HG03521 (cell line): Measurements from ENCODE around the gene JAGN1.
"Not testable (repeated sequence)": the region's sequence is repeated elsewhere in the genome, so short reads cannot be mapped to it uniquely, and the experiment has no call there.

Experiments used
- ATAC-seq: cut with Tn5 transposase; IDR thresholded peaks from one replicate; pipeline ENCODE4 v1.9.1; 2021; ENCODE audit warnings: mild to moderate bottlenecking, moderate library complexity; ENCODE audit not compliant: unreplicated experiment

JAGN1 gene

GRCh38 chr3:9866639-9867038 is 23.8 kb upstream of the JAGN1 start:
- no peak for ATAC-seq

DNA sequence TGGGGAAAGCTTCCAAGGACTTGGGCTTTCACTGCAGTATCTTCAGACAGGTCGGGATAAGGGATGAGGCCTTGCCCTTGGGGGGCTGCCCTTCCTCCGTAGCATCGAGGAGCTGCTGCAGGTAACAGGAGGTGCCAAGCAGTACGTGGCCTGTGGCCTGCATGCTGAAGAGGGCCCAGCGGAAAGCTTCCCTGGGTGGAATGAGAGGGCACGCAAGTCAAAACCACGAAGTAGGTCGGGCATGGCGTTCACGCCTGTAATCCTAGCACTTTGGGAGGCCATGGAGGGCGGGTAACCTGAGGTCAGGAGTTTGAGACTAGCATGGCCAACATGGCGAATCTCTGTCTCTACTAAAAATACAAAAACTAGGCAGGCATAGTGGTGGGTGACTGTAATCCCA is 23.3 kb upstream of the JAGN1 start:
- ATAC-seq = no peak

DNA sequence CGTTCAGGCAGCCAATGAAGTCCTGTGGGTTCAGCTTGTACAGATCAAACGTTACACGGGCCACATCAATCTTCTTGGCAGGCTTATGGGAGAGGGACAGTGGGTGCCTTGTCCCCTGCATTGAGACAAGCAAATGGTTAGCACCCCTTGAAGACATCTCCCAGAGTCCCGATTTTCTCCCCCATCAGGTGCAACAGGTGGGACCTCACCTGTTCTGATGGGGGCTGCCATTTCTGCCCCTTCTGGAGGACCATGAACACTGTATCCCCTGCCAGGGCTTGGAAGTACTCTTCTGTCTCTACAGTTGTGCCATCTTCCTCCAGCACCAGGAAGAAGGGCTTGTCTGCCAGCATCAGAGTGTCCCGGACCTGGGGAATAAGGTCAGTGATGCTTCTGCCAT is 20.5 kb upstream of the JAGN1 start:
- no peak for ATAC-seq

DNA sequence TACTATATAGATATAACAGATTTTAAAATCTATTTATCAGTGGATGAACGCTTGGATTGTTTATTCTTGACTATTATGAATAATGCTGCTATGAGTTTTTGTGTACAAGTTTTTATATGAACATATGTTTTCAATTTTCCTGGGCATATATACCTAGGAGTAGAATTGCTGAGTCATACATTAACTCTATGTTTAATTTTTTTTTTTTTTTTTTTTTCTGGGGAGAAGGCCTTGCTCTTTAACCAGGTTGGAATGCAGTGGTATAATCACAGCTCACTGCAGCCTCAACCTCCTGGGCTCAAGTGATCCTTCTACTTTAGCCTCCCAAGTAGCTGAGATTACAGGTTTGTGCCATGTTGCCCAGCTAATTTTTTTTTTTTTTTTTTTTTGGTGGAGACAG is 19.4 kb upstream of the JAGN1 start:
- ATAC-seq = no peak

- not testable (repeated sequence) for ATAC-seq
These were observed 18.3 kb upstream of the JAGN1 start for GRCh38 chr3:9872067-9872466.

DNA sequence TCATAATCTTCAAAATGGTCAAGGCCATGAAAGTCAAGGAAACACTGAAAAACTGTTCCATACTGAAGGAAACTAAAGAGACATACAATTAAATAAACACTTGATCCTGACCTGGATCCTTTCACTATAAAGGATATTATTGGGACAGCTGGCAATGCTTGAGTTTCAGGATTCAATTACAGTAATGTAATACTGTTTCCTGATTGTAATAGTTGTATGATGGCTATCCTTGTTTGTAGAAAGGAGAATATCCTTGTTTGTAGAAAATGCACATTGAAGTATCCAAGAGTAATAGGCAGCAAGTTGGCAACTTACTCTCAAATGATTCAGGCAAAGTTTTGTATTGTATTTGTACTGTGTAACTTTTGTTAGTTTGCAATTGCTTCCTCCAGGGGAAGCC is 15.0 kb upstream of the JAGN1 start:
- no peak for ATAC-seq

DNA sequence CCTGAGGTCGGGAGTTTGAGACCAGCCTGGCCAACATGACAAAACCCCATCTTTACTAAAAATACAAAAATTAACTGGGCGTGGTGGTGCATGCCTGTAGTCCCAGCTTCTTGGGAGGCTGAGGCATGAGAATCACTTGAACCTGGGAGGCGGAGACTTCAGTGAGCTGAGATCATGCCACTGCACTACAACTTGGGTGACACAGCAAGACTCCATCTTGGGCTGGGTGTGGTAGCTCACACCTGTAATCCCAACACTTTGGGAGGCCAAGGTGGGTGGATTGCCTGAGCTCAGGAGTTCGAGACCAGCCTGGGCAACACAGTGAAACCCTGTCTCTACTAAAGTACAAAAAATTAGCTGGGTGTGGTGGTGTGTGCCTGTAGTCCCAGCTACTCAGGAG is 14.2 kb upstream of the JAGN1 start:
- not testable (repeated sequence) for ATAC-seq

DNA sequence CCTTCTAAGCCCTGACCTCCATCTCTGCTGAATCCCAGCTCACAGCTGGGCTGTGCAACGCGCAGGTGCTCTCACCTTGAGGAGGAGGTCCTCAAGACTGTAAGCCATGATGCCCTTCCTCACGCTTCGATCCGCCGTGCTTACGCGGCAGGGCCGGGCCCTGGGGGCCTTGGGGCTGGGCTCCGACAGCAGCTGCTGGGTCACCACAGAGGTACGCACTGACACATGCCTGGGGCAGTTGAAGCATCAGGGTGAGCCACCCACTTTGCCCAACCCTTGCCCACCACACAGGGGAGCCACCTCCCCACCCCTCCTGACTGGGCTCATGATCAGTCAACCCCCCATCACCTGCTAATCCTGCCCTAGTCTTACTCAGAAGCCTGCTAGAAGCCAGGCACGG is 13.4 kb upstream of the JAGN1 start:
- no peak for ATAC-seq

GRCh38 chr3:9878700-9879099 is 11.7 kb upstream of the JAGN1 start:
- no peak for ATAC-seq

DNA sequence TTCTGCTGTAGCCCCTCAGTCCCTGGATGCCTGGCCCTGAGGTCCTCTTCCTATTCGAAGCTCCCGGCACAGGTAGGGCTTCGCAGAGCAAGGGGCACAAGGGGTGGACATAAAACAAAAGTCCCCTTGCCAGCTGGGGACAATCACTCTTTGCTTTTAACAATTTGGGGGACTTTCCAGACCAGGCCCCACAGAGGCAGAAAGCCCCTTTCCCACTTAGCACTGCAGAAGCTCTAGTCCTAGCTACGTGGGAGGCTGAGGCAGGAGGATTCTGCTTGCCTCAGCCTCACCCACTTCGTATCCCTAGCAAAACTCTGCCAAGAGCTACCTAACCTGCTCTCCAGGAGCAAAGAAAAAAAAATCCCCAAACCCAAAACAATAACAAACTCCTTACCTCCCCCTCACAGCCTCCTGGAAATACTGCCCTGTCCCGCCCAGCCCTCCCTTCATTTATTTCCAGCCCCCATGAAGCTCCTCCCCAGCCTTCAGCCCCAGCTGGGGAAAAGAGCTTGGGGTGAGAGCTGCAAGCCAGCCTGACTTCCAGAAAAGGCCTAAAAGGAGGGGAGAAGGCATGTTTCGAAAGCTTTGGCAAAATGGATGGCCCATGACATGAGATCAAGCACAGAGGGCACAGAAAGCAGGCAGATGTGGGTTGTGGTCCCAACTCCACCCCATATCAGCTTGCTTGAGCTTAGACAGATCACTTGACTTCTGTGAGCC is 10.4 kb upstream of the JAGN1 start, which contains the start of gene CIDEC:
Gene CIDEC (minus strand): TSS at position 424 of the 720 bp plus-strand sequence. CDS start 1,767 bp downstream, outside the sequence.
- no peak for ATAC-seq

DNA sequence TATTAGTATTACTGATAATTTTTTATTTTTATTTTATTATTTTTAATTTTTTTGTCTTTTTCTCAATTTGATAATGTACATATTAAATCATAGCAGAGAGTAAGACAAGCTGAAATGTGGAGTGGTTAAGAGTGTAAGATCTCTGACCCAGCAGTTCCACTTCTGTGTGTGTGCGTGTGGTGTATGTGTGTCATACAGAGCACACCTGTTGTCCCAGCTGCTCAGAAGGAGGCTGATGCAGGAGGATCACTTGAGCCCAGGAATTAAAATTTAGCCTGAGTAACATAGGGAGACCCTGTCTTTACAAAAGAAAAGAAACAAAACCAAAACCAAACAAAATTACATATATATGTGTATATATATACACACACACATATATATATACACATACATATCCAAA is 9.0 kb upstream of the JAGN1 start:
- ATAC-seq = no peak

GRCh38 chr3:9883706-9884554 is 6.5 kb upstream of the JAGN1 start:
- ATAC-seq = no peak

DNA sequence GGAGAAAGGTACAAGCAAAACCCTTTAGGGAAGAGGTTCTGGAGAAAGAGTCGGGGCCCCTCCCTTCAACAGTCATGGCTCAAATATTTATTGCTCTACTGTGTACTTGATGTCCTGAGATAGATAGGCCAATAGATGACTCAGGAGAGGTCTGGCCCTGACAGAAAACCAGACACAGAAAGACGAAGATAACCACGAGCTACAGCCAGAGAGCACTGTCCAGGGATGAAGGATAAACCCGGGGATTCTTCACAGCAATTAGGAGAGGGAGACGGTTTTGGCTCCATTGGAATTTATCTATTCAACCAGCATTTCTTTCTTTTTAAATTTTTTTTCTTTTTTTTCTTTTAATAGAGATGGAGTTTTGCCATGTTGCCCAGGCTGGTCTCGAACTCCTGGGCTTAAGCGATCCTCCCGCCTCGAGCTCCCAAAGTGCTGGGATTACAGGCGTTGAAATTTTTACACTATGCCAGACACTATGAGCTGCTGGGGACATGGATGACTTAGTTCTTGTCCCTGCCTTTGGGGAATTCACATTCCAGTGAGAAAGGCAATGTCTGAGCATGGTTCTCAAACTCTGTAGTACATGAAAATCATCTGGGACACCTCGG is 5.8 kb upstream of the JAGN1 start:
- no peak for ATAC-seq

DNA sequence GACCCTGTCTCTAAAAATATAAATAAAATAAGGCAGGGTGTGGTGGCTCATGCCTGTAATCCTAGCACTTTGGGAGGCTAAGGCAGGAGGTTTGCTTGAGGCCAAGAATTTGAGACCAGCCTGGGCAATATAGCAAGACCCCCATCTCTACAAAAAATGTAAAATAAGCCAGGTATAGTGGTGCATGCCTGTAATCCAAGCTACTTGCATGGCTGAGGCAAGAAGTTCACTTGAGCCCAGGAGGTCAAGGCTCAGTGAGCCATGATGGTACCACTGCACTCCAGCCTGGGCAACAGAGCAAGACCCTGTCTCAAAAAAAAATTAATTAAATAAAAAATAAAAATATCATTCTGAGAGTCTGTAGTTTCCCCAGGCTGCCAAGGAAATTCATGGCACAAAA is 4.1 kb upstream of the JAGN1 start:
- ATAC-seq = no peak

DNA sequence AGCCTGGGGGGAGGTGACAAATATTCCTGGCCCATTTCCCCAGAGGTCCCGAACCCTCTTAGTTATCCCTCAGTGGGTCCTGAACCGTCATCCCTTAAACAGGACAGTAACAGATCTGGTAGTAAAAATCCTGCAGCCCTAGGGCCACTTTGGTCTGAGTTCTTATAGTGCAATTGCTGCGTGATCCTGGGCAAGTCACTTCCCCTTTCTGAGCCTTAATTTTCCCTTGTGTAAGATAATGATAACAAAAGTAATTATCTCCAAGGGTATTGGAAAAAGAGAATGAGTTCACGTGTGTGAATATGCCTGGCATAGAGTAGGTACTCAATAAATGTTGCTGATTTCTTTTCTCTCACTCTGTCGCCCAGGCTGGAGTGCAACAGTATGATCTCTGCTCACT is 2.9 kb upstream of the JAGN1 start:
- ATAC-seq = no peak

DNA sequence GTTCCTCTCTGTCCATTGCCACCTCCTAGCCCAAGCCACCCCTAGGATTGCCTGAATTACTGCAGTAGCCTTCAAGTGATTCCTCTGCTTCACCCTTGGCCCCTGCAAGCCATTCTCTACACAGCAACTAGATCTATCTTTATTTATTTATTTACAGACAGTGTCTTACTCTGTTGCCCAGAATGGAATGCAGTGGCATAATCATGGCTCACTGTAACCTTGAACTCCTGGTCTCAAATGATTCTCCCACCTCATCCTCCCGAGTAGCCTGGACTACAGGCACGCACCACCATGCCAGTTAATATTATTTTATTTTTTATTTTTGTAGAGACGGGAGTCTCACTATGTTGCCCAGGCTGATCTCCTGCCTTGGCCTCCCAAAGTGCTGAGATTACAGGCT is 1.9 kb upstream of the JAGN1 start:
- ATAC-seq = no peak

DNA sequence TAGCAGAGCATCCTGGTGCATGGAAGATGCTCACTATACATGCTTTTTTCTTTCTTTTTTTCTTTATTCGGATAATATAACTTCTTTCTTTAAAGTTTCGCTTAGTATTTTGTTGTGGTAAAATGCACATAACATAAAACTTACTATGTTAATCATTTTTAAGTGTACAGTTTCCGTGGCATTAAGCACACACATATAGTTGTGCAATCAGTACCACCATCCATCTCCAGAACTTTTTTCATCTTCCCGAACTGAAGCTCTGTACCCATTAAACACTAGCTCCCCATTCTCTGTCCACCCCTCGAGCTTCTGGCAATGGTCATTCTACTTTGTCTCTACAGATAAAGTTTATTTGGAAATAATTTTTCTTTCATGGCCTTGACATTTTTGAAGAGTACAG is 1.0 kb upstream of the JAGN1 start:
- no peak for ATAC-seq

DNA sequence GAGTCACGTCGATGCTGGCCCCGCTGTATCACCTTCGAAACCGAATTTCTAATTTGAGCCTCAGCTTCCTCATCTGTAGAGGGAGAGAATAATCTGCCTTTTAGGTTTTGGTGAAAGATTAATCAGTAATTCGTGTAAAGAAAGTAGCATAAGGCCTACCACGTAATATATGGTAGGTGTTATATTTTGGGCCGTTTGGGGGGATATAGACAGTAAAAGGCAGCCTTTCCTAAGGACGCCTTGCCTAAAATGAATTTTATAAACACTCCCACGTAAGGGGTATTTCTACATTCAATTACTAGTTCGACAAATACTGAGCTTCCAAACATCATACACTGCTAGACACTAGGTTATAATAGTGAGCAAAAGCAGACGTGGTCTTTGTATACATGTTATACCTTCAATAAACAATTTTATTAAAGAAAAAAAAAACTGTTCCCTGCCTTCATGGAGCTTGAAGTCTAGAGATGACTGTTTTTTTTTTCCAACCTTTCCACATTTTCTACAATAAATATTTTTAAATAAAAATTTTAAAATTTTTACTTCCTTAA is 737 bp downstream of the JAGN1 start:
- no peak for ATAC-seq

DNA sequence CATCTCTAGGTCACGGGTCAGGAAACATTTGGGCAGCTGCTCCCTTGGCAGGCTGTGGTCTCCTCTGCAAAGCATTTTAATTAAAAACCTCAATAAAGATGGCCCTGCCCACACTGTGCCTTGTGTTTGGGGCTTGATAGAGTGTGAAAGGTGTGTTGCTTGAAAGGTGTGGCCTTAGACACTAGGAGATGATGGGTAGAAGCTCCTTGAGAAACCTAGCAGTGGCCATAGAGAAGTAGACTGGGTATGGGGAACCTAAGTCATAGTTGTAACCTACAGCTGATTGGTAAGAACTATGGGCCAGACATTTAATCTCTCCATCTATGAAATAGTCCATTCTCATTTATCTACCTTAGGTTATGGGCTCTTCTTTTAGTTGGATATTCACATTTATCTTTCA is 3.3 kb downstream of the JAGN1 start:
- ATAC-seq = no peak

DNA sequence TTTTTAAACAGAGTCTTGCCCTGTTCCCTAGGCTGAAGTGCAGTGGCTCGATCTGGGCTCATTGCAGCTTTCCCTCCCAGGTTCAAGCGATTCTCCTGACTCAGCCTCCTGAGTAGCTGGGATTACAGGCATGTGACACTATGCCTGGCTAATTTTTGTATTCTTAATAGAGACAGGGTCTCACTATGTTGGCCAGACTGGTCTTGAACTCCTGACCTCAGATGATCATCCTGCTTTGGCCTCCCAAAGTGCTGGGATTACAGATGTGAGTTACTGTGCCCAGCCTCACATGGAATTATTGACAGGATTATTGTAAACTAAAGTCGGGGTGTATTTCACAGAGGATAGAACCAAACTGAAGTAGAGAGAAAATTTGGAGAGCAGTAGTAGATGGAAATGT is 5.3 kb downstream of the JAGN1 start:
- not testable (repeated sequence) for ATAC-seq

DNA sequence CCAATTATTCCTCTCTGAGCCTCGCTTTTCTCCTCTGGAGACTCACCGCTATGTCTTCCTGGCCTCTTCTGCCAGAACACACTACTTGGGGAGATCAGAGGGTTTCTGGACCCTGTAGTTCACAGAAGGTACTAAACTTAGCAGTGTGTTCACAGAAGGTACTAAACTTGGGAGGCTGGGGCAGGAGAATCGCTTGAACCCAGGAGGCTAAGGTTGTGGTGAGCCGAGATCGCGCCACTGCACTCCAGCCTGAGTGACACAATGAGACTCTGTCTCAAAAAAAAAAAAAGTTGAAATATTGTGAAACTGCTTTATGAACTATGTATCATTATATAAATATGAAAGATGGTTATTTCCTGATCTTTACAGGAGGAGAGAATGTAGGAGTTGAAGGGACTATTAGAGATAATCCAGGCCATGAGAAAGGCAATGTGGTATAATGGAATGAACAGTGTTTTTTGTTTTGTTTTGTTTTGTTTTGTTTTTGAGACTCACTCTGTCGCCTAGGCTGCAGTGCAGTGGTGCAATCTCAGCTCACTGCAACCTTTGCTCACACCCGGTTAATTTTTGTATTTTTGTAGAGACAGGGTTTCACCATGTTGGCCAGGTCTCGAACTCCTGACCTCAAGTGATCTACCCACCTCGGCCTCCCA is 6.5 kb downstream of the JAGN1 start:
- not testable (repeated sequence) for ATAC-seq
